Iris pigment epithelial cell (primary cell): ENCODE data around the gene CREB5.
"Not testable (repeated sequence)": the region's sequence is repeated elsewhere in the genome, so short reads cannot be mapped to it uniquely, and the experiment has no call there.

Experiments
- DNase-seq: peaks from one replicate; pipeline ENCODE4 v3.0.0-alpha.2; 2011; ENCODE audit warnings: low read depth

Gene CREB5

GRCh38 chr7:28411876-28412662 is at the start of gene CREB5:
TSS of gene CREB5 (plus strand) at chr7:28412518. CDS start at chr7:28412915, 397 bp downstream.
- DNase-seq: no peak

GRCh38 chr7:28362812-28363211 is 49.5 kb upstream of the CREB5 start:
- DNase-seq: no peak

GRCh38 chr7:28364082-28364481 is 48.2 kb upstream of the CREB5 start:
- DNase-seq: no peak

- DNase-seq: no peak
These were observed 42.8 kb upstream of the CREB5 start for GRCh38 chr7:28369523-28369922.

GRCh38 chr7:28371846-28372245 is 40.5 kb upstream of the CREB5 start:
- DNase-seq: no peak

GRCh38 chr7:28373990-28374389 is 38.3 kb upstream of the CREB5 start:
- DNase-seq: no peak

GRCh38 chr7:28375729-28376128 is 36.6 kb upstream of the CREB5 start:
- DNase-seq: no peak

GRCh38 chr7:28376634-28377033 is 35.7 kb upstream of the CREB5 start:
- no peak for DNase-seq

GRCh38 chr7:28378574-28379149 is 33.7 kb upstream of the CREB5 start:
- no peak for DNase-seq

GRCh38 chr7:28381466-28381865 is 30.9 kb upstream of the CREB5 start:
- no peak for DNase-seq

- DNase-seq: no peak
These were observed 30.2 kb upstream of the CREB5 start for GRCh38 chr7:28382144-28382543.

GRCh38 chr7:28383975-28384374 is 28.3 kb upstream of the CREB5 start:
- DNase-seq: no peak

GRCh38 chr7:28389504-28390395 is 22.6 kb upstream of the CREB5 start:
- DNase-seq: peak; percentile 65

- no peak for DNase-seq
These were observed 21.9 kb upstream of the CREB5 start for GRCh38 chr7:28390426-28390825.

GRCh38 chr7:28392289-28392688 is 20.0 kb upstream of the CREB5 start:
- DNase-seq: no peak

- no peak for DNase-seq
These were observed 16.9 kb upstream of the CREB5 start for GRCh38 chr7:28395404-28395803.

- DNase-seq: no peak
These were observed 16.5 kb upstream of the CREB5 start for GRCh38 chr7:28395831-28396230.

GRCh38 chr7:28397141-28397540 is 15.2 kb upstream of the CREB5 start:
- no peak for DNase-seq

GRCh38 chr7:28400838-28401360 is 11.4 kb upstream of the CREB5 start:
- no peak for DNase-seq

GRCh38 chr7:28401567-28401966 is 10.8 kb upstream of the CREB5 start:
- not testable (repeated sequence) for DNase-seq

- peak; percentile 90 for DNase-seq
These were observed 6.7 kb upstream of the CREB5 start for GRCh38 chr7:28405662-28406061.

GRCh38 chr7:28406192-28406591 is 6.1 kb upstream of the CREB5 start:
- DNase-seq: no peak

- DNase-seq: peak; percentile 79
These were observed 4.7 kb upstream of the CREB5 start for GRCh38 chr7:28407651-28408050.
